ENCODE measurements around the gene NEK1.

Gene NEK1

DNA sequence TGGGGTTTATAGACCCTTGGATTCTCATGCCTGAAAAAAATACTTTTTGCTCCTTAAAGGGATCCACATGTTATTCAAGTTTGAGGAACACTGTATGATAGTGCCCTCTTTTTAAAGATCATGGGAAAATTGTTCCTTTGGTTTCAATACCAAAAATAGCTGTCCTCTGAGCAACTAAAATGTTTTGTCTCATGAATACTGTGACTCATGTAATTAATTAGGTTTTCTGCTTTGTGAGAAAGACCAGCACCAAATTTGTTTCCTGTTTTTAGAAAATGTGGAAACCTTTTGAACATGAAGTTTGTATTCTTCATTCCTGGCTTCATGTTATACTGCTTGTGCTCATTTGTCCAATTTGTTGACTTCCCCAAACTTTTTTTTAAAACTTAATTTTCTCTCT, 214.1 kb downstream of the NEK1 start:
- no peaks in the 10 kb centered on the region for H3K79me2 ChIP-seq (ENCODE audit: insufficient read depth, low read length)
- no peak overlapping the region for H3K9ac ChIP-seq (ENCODE audit: low read length)
- H3K27me3 ChIP-seq (ENCODE audit: low read length), result no peaks in the 10 kb centered on the region
- H3K4me3 ChIP-seq (ENCODE audit: insufficient read depth, low read length, poor library complexity, severe bottlenecking), result no peak overlapping the region
- H3K27ac ChIP-seq (ENCODE audit: low read depth, low read length), result no peak overlapping the region
- H3K9me2 ChIP-seq (replicated peaks; ENCODE audit: insufficient read depth, low read length), result no peaks in the 10 kb centered on the region
- H3K4me2 ChIP-seq (ENCODE audit: low read depth, low read length, poor library complexity, severe bottlenecking), result no peak overlapping the region
- TF ChIP-seq EZH2phosphoT487 (conservative IDR thresholded peaks at IDR 0.05; ENCODE audit: low read length), result no peak
- TF ChIP-seq, protein P1, sequence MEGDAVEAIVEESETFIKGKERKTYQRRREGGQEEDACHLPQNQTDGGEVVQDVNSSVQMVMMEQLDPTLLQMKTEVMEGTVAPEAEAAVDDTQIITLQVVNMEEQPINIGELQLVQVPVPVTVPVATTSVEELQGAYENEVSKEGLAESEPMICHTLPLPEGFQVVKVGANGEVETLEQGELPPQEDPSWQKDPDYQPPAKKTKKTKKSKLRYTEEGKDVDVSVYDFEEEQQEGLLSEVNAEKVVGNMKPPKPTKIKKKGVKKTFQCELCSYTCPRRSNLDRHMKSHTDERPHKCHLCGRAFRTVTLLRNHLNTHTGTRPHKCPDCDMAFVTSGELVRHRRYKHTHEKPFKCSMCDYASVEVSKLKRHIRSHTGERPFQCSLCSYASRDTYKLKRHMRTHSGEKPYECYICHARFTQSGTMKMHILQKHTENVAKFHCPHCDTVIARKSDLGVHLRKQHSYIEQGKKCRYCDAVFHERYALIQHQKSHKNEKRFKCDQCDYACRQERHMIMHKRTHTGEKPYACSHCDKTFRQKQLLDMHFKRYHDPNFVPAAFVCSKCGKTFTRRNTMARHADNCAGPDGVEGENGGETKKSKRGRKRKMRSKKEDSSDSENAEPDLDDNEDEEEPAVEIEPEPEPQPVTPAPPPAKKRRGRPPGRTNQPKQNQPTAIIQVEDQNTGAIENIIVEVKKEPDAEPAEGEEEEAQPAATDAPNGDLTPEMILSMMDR (IDR thresholded peaks at IDR 0.05; ENCODE audit: insufficient read depth, low read length, poor library complexity, severe bottlenecking), result no peak
- H3K36me3 ChIP-seq (ENCODE audit: low read length), result no peaks in the 10 kb centered on the region
- H4K20me1 ChIP-seq (ENCODE audit: low read depth, low read length), result no peaks in the 10 kb centered on the region
- H3F3A ChIP-seq (ENCODE audit: insufficient read depth), result no peaks in the 10 kb centered on the region
- H2AFZ ChIP-seq (ENCODE audit: low read depth, low read length, severe bottlenecking), result no peak overlapping the region
- H3K9me3 ChIP-seq (ENCODE audit: insufficient read depth, low read length), result no peaks in the 10 kb centered on the region

DNA sequence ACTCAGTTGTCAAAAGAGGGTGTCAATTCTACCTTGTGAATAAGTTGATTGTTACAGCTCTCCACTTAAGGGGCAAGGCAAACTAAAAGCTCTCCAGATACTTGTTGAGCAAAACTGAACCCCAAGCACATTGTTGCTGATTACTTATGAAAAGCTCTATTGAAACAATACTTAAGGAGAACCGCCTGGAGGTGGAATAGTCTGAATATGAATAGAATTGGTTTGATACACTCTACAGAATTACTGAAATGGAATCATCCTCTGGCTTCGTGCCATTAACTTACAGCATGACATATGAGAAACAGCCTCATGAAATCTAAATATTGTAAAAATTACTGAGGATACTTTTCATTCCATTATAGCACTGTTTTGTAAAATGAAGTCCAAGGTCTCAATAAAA, 214.6 kb downstream of the NEK1 start:
- no peaks in the 10 kb centered on the region for H3K27me3 ChIP-seq (ENCODE audit: low read length)
- H3K4me3 ChIP-seq (ENCODE audit: insufficient read depth, low read length, poor library complexity, severe bottlenecking), result no peak overlapping the region
- no peaks in the 10 kb centered on the region for H3K9me3 ChIP-seq (ENCODE audit: insufficient read depth, low read length)
- no peaks in the 10 kb centered on the region for H3K36me3 ChIP-seq (ENCODE audit: low read length)
- TF ChIP-seq, protein P1 (IDR thresholded peaks at IDR 0.05; ENCODE audit: insufficient read depth, low read length, poor library complexity, severe bottlenecking), result no peak
- TF ChIP-seq EZH2phosphoT487 (conservative IDR thresholded peaks at IDR 0.05; ENCODE audit: low read length), result no peak
- H2AFZ ChIP-seq (ENCODE audit: low read depth, low read length, severe bottlenecking), result no peak overlapping the region
- H3K79me2 ChIP-seq (ENCODE audit: insufficient read depth, low read length), result no peaks in the 10 kb centered on the region
- H3K9ac ChIP-seq (ENCODE audit: low read length), result no peak overlapping the region
- no peak overlapping the region for H3K27ac ChIP-seq (ENCODE audit: low read depth, low read length)
- H4K20me1 ChIP-seq (ENCODE audit: low read depth, low read length), result no peaks in the 10 kb centered on the region
- H3F3A ChIP-seq (ENCODE audit: insufficient read depth), result no peaks in the 10 kb centered on the region
- no peaks in the 10 kb centered on the region for H3K9me2 ChIP-seq (replicated peaks; ENCODE audit: insufficient read depth, low read length)
- no peak overlapping the region for H3K4me2 ChIP-seq (ENCODE audit: low read depth, low read length, poor library complexity, severe bottlenecking)

DNA sequence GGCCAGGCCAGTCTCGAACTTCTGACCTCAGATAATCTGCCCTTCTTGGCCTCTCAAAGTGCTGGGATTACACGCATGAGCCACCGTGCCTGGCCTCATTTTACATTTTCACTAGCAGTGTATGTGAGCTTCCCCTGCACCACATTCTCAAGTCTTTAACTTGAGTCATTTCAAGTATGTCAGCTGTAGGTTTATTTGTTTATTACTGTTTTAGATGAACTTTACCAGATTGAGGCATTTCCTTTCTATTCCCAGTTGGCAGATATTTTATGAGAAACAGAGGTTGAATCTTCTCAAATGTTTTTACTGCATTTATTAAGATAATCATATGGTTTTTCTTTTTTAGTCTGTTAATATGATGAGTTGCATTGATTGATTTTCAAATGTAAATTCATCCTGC, 227.0 kb downstream of the NEK1 start:
- Histone ChIP-seq H3K4me2 (ENCODE audit: low read depth, low read length, poor library complexity, severe bottlenecking) (no peak overlapping the region), H3K9me3 (ENCODE audit: insufficient read depth, low read length) (no peaks in the 10 kb centered on the region), H2AFZ (ENCODE audit: low read depth, low read length, severe bottlenecking) (no peak overlapping the region), H3K27ac (ENCODE audit: low read depth, low read length) (no peak overlapping the region), H3K9me2 (replicated peaks; ENCODE audit: insufficient read depth, low read length) (no peaks in the 10 kb centered on the region), H3K27me3 (ENCODE audit: low read length) (no peaks in the 10 kb centered on the region), H3K9ac (ENCODE audit: low read length) (no peak overlapping the region), H3K4me3 (ENCODE audit: insufficient read depth, low read length, poor library complexity, severe bottlenecking) (no peak overlapping the region), H3K36me3 (ENCODE audit: low read length) (no peaks in the 10 kb centered on the region), H4K20me1 (ENCODE audit: low read depth, low read length) (no peaks in the 10 kb centered on the region), H3K79me2 (ENCODE audit: insufficient read depth, low read length) (no peaks in the 10 kb centered on the region), H3F3A (ENCODE audit: insufficient read depth) (no peaks in the 10 kb centered on the region)
- TF ChIP-seq, protein P1 (IDR thresholded peaks at IDR 0.05; ENCODE audit: insufficient read depth, low read length, poor library complexity, severe bottlenecking), result no peak
- no peak for TF ChIP-seq EZH2phosphoT487 (conservative IDR thresholded peaks at IDR 0.05; ENCODE audit: low read length)
